ENCODE measurements around the gene PRSS21. TPM values are rescaled to one million over a fixed set of nuclear protein-coding genes. Genes with fewer than 3 reads are reported as not detected.

The PRSS21 gene
- total and polyA plus RNA-seq, 10 of the 15 experiments (the other 5 are each of a cell fraction or from before 2014, with no cell fraction given) = 5.3 to 73.4 (median 40.1) TPM; not detected in 1

GRCh38 chr16:2848933-2849725 lies 32.1 kb downstream of the PRSS21 start:
- Histone ChIP-seq H3K4me1 (ENCODE audit: control insufficient read depth, insufficient read depth, low read length) (no peaks in the 10 kb centered on the region), H3K4me3 (no peak overlapping the region), H3K9ac (ENCODE audit: control insufficient read depth, insufficient read depth, low read length) (no peak overlapping the region), H3K9me3 (replicated peaks; ENCODE audit: control insufficient read depth, insufficient read depth, low read length) (no peaks in the 10 kb centered on the region; the same call in 1 of the 3 replicates), H3K79me2 (ENCODE audit: control insufficient read depth, insufficient read depth, low read length) (no peaks in the 10 kb centered on the region), H3K4me2 (ENCODE audit: control insufficient read depth, insufficient read depth) (no peak overlapping the region), H2AFZ (ENCODE audit: control insufficient read depth, low read depth, low read length) (no peak overlapping the region), H3K27me3 (replicated peaks in 1 of 2; ENCODE audit: control insufficient read depth in 2 of 2, insufficient read depth in 2 of 2, low read length in 1 of 2) (peaks cover 0 to 2% of the 10 kb centered on the region in 2 experiments; a peak in 1 of 4 replicates), H4K20me1 (ENCODE audit: control insufficient read depth, insufficient read depth) (no peaks in the 10 kb centered on the region), H3K27ac (ENCODE audit: control insufficient read depth, insufficient read depth) (no peak overlapping the region), H3K36me3 (ENCODE audit: control insufficient read depth in 2 of 2, insufficient read depth in 2 of 2, low read length in 1 of 2) (no peaks in the 10 kb centered on the region)
- RAD21 ChIA-PET (ENCODE audit: unreplicated experiment) = no interaction called here
- no TSS peak for BruUV-seq (replicated peaks)
- FAIRE-seq (no peak), ATAC-seq (no peak), DNase-seq (ENCODE audit: low read depth, low spot score) (no peak)
- 26% methylated on average over 16 of the region's 16 CpGs for WGBS (ENCODE audit: insufficient coverage, insufficient replicate concordance, low lambda C conversion rate, missing lambda C conversion rate)
- POLR2A ChIA-PET = interaction anchor here (0.5 kb wide), 1 partner anchor 1052 kb away, joined by 4 read pairs; no protein-coding TSS in a partner anchor
- SMC1A ChIA-PET (ENCODE audit: uncharacterized antibody, unreplicated experiment) = no interaction called here
- CTCF ChIA-PET = interaction anchor here (1.4 to 1.9 kb wide), 2 partner anchors 10 to 19 kb away, joined by 3 to 4 read pairs; no protein-coding TSS in a partner anchor
- intact Hi-C loops (cut with micrococcal nuclease; ENCODE audit: unreplicated experiment) = no loop called here
- in situ Hi-C loops (cut with MboI) = no loop called here
- TF ChIP-seq SIN3A (IDR thresholded peaks at IDR 0.05; ENCODE audit: low read depth, low read length) = no peak
- TF ChIP-seq MXI1 (IDR thresholded peaks at IDR 0.05; ENCODE audit: low read depth, low read length) = no peak
- no peak for TF ChIP-seq PKNOX1 (IDR thresholded peaks at IDR 0.05)
- no peak for TF ChIP-seq SMAD5 (IDR thresholded peaks at IDR 0.05; ENCODE audit: low read depth)
- TF ChIP-seq SIX5 (IDR thresholded peaks at IDR 0.05; ENCODE audit: low read depth, low read length, severe bottlenecking) = no peak
- TF ChIP-seq CEBPZ (IDR thresholded peaks at IDR 0.05; ENCODE audit: low read depth, low read length) = no peak
- TF ChIP-seq SRF (IDR thresholded peaks at IDR 0.05; ENCODE audit: low read depth in 2 of 2, low read length in 2 of 2) = no peak
- TF ChIP-seq RUNX3 (IDR thresholded peaks at IDR 0.05; ENCODE audit: low read length) = no peak
- TF ChIP-seq CREM (IDR thresholded peaks at IDR 0.05; ENCODE audit: low read depth) = no peak
- TF ChIP-seq IKZF1 (conservative IDR thresholded peaks at IDR 0.05) = no peak
- no peak for TF ChIP-seq HDGF (IDR thresholded peaks at IDR 0.05)
- no peak for TF ChIP-seq MYB (IDR thresholded peaks at IDR 0.05; ENCODE audit: borderline replicate concordance, low read depth, low read length)
- no peak for TF ChIP-seq SP1 (IDR thresholded peaks at IDR 0.05; ENCODE audit: low read depth, low read length)
- no peak for TF ChIP-seq REST (IDR thresholded peaks at IDR 0.05; ENCODE audit: low read depth, low read length)
- TF ChIP-seq RELA (IDR thresholded peaks at IDR 0.05; ENCODE audit: borderline replicate concordance, partially characterized antibody) = no peak
- no peak for TF ChIP-seq MAX (IDR thresholded peaks at IDR 0.05; ENCODE audit: low read depth, low read length)
- TF ChIP-seq SUZ12 (IDR thresholded peaks at IDR 0.05; ENCODE audit: unreplicated experiment) = no peak

All from GM12878 (cell line).